Coronary artery (tissue), 2 donors: Measurements from ENCODE around the gene PDE6G.

Experiments
- DNase-seq: peaks from one replicate; pipeline ENCODE4 v3.0.0-alpha.2; 2017; ENCODE audit warnings: low spot score
- H3K27ac ChIP-seq, 2 donors: fragments of 200-600 bp; sonication (generic); one replicate each; pipeline ENCODE4 v1.5.1; 2016 to 2019
- H3K4me3 ChIP-seq: fragments of 200-600 bp; sonication (generic); 2 replicates; pipeline ENCODE4 v1.5.1; 2016; ENCODE audit warnings: mild to moderate bottlenecking, moderate library complexity
- TF ChIP-seq, protein P1 (sequence below): fragments of 200-600 bp; sonication (generic); IDR thresholded peaks from one replicate; pipeline ENCODE4 v1.5.1; 2019; ENCODE audit warnings: antibody characterized with exemption

The PDE6G gene

DNA sequence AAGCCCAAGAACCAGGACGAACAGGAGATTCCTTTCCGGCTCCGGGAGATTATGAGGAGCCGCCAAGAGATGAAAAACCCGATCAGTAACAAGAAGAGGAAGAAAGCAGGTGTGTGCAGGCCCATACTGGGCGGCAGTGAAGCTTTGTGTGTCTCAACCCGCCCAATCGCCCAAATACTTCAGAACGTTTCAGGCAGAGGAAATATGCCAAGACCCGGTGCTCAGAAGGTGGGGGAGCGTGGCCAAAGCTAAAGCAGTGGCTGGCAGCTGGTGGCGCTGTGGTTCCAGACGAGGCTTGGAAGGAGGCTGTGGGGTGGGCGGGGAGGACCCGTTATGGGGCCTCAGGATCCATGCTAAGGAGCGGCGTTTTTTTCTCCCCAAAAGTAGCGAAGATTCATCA lies 11.4 kb upstream of the PDE6G start:
- Histone ChIP-seq H3K4me3 (peak overlapping the region; percentile 87), H3K27ac (no peak overlapping the region)
- no peak for DNase-seq
- TF ChIP-seq, protein P1, sequence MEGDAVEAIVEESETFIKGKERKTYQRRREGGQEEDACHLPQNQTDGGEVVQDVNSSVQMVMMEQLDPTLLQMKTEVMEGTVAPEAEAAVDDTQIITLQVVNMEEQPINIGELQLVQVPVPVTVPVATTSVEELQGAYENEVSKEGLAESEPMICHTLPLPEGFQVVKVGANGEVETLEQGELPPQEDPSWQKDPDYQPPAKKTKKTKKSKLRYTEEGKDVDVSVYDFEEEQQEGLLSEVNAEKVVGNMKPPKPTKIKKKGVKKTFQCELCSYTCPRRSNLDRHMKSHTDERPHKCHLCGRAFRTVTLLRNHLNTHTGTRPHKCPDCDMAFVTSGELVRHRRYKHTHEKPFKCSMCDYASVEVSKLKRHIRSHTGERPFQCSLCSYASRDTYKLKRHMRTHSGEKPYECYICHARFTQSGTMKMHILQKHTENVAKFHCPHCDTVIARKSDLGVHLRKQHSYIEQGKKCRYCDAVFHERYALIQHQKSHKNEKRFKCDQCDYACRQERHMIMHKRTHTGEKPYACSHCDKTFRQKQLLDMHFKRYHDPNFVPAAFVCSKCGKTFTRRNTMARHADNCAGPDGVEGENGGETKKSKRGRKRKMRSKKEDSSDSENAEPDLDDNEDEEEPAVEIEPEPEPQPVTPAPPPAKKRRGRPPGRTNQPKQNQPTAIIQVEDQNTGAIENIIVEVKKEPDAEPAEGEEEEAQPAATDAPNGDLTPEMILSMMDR, result no peak

DNA sequence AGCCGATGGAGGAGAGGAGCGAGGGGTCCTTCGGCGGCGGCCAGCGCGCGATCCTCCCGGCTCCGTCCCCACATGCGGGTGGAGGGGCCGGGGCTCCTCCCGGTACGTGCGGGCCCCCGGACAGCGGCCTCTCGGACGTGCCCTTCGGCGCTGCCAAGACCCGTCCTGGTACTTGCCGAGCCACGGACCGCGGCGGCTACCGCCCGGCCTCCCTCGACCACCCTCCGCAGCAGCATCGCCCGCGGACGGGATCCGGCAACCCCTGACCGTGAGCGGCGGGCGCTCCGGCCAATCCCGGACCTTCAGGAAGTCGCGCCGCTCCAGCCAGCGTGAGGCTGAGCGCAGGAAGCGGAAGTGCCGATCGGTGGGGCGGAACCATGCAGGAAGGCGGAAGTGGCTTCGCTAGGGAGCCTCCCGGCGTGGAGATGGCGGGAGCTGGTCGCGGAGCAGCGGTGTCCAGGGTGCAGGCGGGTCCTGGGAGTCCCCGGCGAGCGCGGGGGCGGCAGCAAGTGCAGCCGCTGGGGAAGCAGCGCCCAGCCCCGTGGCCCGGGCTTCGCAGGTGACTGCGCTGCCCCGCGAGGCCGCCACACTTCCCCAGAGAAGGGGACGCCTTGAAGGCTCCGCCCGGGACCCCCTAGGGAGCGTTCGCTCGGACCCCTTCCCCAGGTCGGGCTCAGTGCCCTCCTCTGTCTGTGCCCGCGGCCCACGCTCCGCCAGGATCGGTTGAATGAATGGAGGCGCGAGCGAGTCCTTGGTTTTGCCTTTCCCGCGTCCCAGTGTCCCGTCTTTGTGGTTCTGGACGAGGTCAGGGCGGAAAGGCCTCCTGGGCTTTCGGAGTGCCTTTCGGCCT lies 10.2 kb upstream of the PDE6G start, which contains the start of the genes CCDC137 and OXLD1:
CCDC137 (plus strand) TSS at position 396 of the 850 bp plus-strand sequence; CDS start at position 426, 30 bp downstream.
OXLD1 (minus strand) TSS at position 264 of the 850 bp plus-strand sequence; CDS start at position 236, 28 bp downstream.
- Histone ChIP-seq H3K27ac (peak within 1 kb of the TSS; percentile 61 to 84), H3K4me3 (peak within 1 kb of the TSS; percentile 87)
- TF ChIP-seq, protein P1, result no peak
- peak; percentile 95 for DNase-seq

DNA sequence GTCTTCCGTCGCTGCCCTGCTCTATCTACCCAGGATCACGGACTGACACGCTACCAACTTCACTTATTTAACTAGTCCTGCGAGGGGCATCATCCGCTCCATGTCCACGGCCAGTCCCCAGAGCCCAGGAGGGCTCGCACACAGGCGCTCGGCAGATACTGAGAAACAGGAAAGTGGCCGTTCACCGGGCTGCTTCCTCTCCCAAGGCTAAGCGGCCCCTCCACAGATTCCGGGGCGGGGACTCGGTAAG lies 9.7 kb upstream of the PDE6G start:
- Histone ChIP-seq H3K4me3 (peak overlapping the region; percentile 87), H3K27ac (peak overlapping the region; percentile 61 to 84)
- no peak for DNase-seq
- TF ChIP-seq, protein P1, result no peak

DNA sequence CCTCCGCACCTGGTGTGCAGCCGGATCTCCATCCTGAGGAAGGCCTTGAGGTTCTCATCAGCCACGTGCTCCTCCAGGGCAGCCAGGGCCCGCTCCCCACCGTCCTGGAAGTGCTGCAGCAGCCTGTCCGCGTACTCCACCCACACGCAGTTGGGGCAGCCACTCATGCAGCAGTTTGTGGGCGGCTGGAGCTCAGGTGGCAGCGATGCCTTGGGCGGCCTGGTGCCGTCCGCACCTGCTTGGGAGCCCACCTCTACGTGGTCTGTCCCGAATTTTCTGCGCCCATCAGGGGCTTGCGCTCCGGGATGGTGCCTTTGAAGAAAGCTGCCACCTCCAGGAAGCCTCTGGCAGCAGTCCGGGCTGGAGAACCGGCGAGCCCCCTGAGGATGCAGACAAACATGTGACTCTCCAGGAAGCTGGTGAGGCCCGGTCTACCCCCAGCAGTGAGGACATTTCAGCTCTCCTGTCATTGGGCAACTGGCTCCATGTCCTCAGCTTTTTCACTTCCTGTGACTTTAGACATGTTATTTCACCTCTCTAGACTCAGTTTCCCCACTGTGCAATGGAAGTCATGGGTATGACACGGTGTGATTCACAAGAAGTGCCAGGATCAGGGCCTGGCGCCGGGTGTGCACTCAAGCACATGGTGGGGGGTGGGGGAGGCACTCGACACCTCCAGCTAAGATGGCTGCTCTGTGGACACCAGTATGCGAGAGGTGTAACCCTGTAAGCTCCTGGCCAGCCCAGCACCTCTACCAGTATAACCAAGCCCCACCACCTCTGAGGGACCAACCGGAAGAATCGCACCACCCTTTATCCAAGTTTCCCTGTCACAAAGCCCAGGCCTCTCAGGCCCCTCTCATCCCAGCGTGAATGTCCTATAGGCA lies 9.1 kb upstream of the PDE6G start:
- Histone ChIP-seq H3K27ac (peak overlapping the region; percentile 61 to 84), H3K4me3 (peak overlapping the region; percentile 87)
- DNase-seq, result no peak
- TF ChIP-seq, protein P1, result no peak

DNA sequence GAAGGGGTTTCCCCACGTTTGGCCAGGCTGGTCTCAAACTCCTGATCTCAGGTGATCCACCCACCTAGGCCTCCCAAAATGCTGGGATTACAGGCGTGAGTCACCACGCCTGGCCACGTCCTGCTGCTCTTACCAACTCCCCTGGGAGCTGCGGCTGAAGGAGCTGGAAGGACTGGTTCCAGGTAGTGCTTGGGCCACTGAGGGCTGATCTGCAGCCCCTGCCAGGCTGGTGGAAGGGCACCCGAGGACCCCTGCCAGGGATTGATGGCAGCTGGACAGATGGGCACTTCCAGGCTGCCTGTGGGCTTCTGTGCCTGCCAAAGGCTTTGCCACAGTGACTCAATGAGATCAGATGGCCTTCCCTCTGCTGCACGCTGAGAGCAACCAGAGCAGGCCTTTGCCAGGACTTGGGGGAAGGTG lies 7.7 kb upstream of the PDE6G start:
- Histone ChIP-seq H3K4me3 (no peak overlapping the region), H3K27ac (no peak overlapping the region)
- no peak for DNase-seq
- TF ChIP-seq, protein P1, result no peak

DNA sequence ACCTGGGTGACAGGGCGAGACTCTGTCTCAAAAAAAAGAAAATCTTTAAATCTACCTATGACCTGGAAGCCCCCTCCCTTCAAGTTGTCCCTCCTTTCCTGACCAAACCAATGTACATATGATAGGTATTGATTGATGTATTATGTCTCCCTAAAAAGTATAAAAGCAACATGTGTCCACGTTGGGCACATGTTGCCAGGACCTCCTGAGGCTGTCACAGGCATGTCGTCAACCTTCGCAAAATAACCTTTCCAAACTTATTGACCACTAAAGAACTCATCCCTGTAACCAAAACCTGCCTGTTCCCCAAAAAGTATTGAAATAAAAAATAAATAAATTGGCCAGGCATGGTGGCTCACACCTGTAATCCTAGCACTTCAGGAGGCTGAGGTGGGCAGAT lies 5.7 kb upstream of the PDE6G start:
- no peak overlapping the region for H3K27ac ChIP-seq
- no peak for DNase-seq
- TF ChIP-seq, protein P1, result no peak
- H3K4me3 ChIP-seq, result no peak overlapping the region
